ENCODE measurements around the gene TVP23C.
"Not testable (repeated sequence)": the region's sequence is repeated elsewhere in the genome, so short reads cannot be mapped to it uniquely, and the experiment has no call there.

The TVP23C gene

DNA sequence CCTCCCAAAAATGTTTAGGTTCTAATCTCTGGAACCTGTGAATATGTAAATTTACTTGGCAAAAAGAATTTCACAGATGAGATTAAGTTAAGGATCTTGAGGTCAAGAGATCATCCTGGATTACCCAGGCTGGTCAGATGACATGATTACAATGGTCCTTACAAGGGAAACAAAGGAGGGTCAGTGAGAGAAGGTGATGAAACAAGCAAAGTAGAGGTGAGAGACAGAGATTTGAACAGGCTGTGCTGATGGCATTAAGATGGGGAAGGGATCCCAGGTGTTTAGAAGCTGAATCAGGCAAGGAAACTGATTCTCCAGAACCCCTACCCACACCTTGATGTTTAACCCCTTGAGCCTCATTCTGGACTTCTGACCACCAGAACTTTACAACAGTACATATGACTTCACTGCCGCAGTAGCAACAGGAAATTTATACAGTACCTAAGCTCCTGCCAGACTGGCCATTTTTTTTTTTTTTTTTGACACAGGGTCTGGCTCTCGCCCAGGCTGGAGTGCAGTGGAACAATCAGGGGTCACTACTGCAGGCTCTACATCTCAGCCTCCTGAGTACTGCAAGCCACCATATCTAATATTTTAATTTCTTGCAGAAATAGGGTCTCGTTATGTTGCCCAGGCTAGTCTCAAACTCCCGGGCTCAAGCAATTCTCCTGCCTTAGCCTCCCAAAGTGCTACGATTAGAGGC, 4.7 kb downstream of the TVP23C start:
- not testable (repeated sequence) for H3K27me3 ChIP-seq (replicated peaks; ENCODE audit: control insufficient read depth, insufficient read depth, low read length); H3K4me3 ChIP-seq (replicated peaks; ENCODE audit: low read depth, low read length); H3K36me3 ChIP-seq (ENCODE audit: control insufficient read depth, insufficient read depth, low read length); DNase-seq (ENCODE audit: extremely low read depth, insufficient read length)

- not testable (repeated sequence) for DNase-seq (ENCODE audit: extremely low read depth, insufficient read length); H3K36me3 ChIP-seq (ENCODE audit: control insufficient read depth, insufficient read depth, low read length); H3K27me3 ChIP-seq (replicated peaks; ENCODE audit: control insufficient read depth, insufficient read depth, low read length); H3K4me3 ChIP-seq (replicated peaks; ENCODE audit: low read depth, low read length)
Measured at GRCh38 chr17:15557334-15557832, 5.9 kb downstream of the TVP23C start.

GRCh38 chr17:15552932-15553331, 10.4 kb downstream of the TVP23C start:
- not testable (repeated sequence) for DNase-seq (ENCODE audit: extremely low read depth, insufficient read length); H3K27me3 ChIP-seq (replicated peaks; ENCODE audit: control insufficient read depth, insufficient read depth, low read length)

DNA sequence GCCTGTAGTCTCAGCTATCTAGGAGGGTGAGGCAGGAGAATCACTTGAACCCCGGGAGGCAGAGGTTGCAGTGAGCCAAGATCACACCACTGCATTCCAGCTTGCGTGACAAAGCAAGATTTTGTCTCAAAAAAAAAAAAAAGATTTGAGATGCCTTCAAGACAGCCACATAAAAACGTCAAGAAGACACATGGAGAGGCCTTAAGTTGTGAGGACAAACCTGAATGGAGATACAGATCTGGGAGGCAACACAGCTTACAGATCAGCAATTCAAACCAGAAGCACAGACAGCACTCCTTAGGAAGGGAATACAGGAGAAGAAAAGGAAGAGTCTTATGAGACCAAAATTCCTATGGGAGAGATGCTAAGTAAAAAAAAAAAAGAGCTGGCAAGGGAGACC, 13.7 kb downstream of the TVP23C start:
- not testable (repeated sequence) for DNase-seq (ENCODE audit: extremely low read depth, insufficient read length); H3K4me3 ChIP-seq (replicated peaks; ENCODE audit: low read depth, low read length); H3K36me3 ChIP-seq (ENCODE audit: control insufficient read depth, insufficient read depth, low read length); H3K27me3 ChIP-seq (replicated peaks; ENCODE audit: control insufficient read depth, insufficient read depth, low read length)

More at GRCh38 chr17:15552932-15553331, 10.4 kb downstream of the TVP23C start:
- not testable (repeated sequence) for H3K4me3 ChIP-seq (replicated peaks; ENCODE audit: low read depth, low read length); H3K36me3 ChIP-seq (ENCODE audit: control insufficient read depth, insufficient read depth, low read length)

DNA sequence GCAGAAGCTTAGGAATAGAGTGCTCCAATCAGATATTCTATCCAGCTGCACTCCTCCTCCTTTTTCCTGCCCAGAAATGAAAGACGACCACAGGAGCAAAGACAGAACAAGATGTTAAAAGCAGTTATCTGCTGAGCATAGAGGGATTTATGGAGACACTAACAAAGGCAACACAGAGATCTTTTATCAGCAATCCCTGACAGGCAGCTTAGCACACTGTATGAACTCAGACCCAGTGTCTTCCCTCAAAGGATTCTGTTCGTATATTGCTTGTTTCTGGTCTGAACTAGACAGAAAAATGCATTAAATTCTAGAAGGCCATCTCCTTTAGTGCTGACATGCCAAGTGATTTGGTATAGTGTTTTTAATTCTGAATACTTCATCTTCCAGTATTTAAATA, 16.7 kb downstream of the TVP23C start:
- DNase-seq (ENCODE audit: extremely low read depth, insufficient read length); H3K4me3 ChIP-seq (replicated peaks; ENCODE audit: low read depth, low read length); H3K27me3 ChIP-seq (replicated peaks; ENCODE audit: control insufficient read depth, insufficient read depth, low read length); H3K36me3 ChIP-seq (ENCODE audit: control insufficient read depth, insufficient read depth, low read length): not testable (repeated sequence)

- H3K36me3 ChIP-seq (ENCODE audit: control insufficient read depth, insufficient read depth, low read length); H3K27me3 ChIP-seq (replicated peaks; ENCODE audit: control insufficient read depth, insufficient read depth, low read length); H3K4me3 ChIP-seq (replicated peaks; ENCODE audit: low read depth, low read length); DNase-seq (ENCODE audit: extremely low read depth, insufficient read length): not testable (repeated sequence)
Measured at GRCh38 chr17:15540371-15541219, 22.7 kb downstream of the TVP23C start.

DNA sequence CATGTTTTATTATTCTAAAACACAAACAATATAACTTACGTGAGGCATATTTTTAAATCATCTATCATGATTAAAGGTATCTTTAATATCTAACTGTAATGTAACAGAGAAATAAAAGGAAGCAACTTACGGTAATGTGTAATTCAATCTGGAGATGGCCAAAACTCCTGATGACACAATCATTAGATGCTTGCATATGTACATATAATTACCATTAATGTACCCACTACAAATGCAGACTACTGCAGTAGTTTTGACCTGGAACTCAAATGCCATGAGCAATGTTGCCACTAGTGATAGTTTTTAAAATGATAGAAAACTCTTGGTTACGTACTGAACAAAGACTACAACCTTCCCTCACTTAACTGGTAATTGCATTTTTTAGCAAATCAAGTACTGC, 30.2 kb downstream of the TVP23C start:
- not testable (repeated sequence) for DNase-seq (ENCODE audit: extremely low read depth, insufficient read length); H3K36me3 ChIP-seq (ENCODE audit: control insufficient read depth, insufficient read depth, low read length); H3K4me3 ChIP-seq (replicated peaks; ENCODE audit: low read depth, low read length); H3K27me3 ChIP-seq (replicated peaks; ENCODE audit: control insufficient read depth, insufficient read depth, low read length)

DNA sequence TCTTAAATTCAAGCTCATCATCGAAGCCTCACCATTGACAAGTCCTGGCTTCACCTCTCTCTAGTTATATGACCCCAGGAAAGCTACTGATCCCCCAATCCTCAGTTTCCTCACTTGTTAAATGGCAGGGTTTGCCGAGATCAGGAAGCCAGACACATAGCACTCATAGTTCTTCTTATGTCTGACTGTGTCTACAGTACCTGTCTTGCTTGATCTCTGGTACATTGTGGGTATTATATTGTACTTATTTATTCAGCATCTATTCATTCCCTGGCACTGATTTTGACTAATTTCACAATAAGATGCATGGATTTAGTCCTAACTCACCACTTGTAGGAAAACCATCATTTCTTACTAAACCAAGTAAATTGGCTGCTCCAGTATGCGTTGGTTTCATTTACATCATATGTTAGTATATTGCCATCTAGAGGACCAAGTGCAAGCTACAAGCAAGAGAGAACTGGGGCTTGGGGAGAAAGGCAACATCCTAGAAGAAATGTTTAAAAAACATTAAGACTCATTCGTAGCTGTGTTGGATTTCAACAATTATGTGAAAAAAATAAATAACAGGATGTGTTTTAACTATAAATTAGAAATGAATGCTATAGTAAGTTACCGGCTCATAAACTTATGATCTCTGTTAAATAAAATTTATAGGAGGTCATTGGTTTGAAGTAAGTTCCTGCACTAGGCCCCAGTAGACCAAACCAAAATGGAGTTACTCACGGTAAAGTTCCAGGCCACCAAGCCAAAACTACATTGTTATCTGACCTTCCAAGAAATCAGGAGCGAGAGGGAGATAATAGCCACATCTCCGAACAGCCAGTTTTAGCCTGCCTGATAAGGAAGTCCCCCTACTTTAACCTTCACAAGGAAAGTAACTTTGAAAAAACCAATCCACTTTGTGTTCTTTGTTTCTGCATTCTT, 36.7 kb downstream of the TVP23C start:
- peak; percentile 33 for TF ChIP-seq CTCF (IDR thresholded peaks at IDR 0.05; ENCODE audit: insufficient read depth, low read length, poor library complexity, severe bottlenecking)
- not testable (repeated sequence) for DNase-seq (ENCODE audit: extremely low read depth, insufficient read length)

DNA sequence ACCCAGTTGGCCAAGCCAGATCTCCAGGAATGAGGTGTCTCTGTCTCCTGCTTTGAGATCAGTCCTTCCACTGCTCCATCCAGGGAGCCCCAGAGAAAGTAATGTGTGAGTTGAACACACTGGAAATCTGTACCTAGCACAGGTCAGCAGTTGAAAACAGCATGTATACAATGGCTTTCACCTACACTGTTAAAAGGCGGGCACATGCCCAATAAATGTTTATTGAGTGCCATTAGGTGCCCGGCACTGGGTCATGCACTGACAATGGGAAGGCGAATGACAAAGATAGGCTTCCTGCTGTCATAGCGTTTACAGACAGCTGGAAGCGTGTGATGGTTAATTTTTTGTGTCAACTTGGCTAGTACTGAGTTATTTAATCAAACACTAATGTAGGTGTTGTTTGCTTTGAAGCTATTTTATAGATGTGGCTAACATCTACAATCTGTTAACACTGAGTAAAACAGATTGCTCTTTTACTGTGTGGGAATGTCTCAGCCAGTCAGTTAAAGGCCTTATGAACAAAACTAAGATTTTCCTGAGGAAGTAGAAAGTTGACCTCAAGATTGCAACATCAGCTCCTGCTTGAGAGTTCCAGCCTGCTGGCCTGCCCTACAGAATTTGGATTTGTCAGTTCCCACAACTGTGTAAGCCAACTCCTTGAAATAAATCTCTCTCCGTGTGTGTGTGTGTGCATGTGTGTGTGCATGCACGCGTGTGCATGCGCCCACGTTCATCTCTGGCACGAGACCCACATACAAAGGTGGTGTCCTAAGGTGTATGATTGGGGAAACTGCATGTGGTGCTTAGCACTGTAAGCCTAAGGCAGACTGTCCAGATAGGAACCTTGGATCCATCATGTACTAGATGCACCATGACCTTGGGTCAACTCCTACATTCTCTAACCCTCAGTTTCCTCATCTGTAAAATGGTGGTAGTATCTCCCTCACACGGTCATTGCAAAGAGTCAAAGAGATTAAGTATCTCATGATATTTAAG, 38.0 kb downstream of the TVP23C start:
- H3K27me3 ChIP-seq (replicated peaks; ENCODE audit: control insufficient read depth, insufficient read depth, low read length); DNase-seq (ENCODE audit: extremely low read depth, insufficient read length); H3K36me3 ChIP-seq (ENCODE audit: control insufficient read depth, insufficient read depth, low read length); H3K4me3 ChIP-seq (replicated peaks; ENCODE audit: low read depth, low read length): not testable (repeated sequence)

More for the DNA sequence above, 36.7 kb downstream of the TVP23C start:
- H3K4me3 ChIP-seq (replicated peaks; ENCODE audit: low read depth, low read length); H3K27me3 ChIP-seq (replicated peaks; ENCODE audit: control insufficient read depth, insufficient read depth, low read length); H3K36me3 ChIP-seq (ENCODE audit: control insufficient read depth, insufficient read depth, low read length): not testable (repeated sequence)
